ENCODE results near the gene KCNQ4.

Gene KCNQ4

GRCh38 chr1:40785446-40785845 is 1.9 kb downstream of the KCNQ4 start:
- no peak for DNase-seq (ENCODE audit: low read depth in 1 of 2, low spot score in 1 of 2)
- TF ChIP-seq GABPA (IDR thresholded peaks at IDR 0.05; ENCODE audit: low read depth) (no peak), CTCF (IDR thresholded peaks at IDR 0.05; ENCODE audit: insufficient read depth, low read length) (no peak), SPI1 (IDR thresholded peaks at IDR 0.05; ENCODE audit: borderline replicate concordance, low read depth) (no peak), POLR2AphosphoS5 (IDR thresholded peaks at IDR 0.05; ENCODE audit: low read depth) (no peak)
- TF ChIP-seq, protein P1, sequence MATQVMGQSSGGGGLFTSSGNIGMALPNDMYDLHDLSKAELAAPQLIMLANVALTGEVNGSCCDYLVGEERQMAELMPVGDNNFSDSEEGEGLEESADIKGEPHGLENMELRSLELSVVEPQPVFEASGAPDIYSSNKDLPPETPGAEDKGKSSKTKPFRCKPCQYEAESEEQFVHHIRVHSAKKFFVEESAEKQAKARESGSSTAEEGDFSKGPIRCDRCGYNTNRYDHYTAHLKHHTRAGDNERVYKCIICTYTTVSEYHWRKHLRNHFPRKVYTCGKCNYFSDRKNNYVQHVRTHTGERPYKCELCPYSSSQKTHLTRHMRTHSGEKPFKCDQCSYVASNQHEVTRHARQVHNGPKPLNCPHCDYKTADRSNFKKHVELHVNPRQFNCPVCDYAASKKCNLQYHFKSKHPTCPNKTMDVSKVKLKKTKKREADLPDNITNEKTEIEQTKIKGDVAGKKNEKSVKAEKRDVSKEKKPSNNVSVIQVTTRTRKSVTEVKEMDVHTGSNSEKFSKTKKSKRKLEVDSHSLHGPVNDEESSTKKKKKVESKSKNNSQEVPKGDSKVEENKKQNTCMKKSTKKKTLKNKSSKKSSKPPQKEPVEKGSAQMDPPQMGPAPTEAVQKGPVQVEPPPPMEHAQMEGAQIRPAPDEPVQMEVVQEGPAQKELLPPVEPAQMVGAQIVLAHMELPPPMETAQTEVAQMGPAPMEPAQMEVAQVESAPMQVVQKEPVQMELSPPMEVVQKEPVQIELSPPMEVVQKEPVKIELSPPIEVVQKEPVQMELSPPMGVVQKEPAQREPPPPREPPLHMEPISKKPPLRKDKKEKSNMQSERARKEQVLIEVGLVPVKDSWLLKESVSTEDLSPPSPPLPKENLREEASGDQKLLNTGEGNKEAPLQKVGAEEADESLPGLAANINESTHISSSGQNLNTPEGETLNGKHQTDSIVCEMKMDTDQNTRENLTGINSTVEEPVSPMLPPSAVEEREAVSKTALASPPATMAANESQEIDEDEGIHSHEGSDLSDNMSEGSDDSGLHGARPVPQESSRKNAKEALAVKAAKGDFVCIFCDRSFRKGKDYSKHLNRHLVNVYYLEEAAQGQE (IDR thresholded peaks at IDR 0.05; ENCODE audit: insufficient replicate concordance, low read depth) = no peak
- no peak overlapping the region for H3K27ac ChIP-seq (replicated peaks)
- peaks cover 6% of the 10 kb centered on the region for H3K27me3 ChIP-seq (ENCODE audit: insufficient read depth, poor library complexity, severe bottlenecking)
- H3K4me3 ChIP-seq (replicated peaks; ENCODE audit: insufficient read depth, low read length) = no peak overlapping the region

DNA sequence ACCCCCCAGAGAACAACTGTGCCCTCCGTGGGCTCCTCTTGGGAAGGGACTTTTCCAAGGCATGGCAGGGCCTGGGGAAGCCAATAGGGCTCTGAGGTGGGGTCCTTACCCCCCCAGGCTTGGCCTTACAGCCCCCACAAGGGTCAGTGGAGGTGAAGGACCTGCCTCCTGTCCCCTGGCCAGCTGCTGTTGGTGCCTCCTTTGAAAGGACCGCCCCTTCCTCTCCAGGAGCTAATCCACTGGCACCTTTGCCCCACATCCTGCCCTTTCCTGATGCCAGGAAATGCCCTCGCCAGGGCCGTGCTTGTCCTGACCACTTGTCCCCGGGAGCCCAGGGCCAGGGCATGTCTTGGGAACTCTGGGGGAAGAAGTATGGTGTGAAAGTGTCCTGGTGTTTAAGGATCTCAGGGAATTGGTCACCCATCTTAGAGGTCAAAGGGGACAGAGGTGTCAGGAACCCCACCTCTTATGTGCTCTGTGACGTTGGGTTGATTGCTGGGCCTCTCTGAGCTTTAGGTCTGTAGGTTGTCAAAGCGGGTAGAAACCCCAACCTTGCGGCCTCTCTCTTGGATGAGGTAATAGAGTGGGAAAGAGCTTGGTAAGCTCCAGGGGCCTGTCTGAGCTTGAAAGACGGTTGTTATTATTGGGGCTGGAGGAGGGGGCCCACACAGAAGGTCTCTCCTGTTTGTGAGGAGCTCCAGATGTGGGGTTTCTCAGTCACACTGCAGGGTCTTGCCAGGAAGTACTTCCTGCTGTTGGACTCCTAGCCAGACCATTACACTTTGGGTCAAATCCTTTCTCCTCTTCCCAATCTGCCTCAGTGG is 2.8 kb downstream of the KCNQ4 start:
- H3K27ac ChIP-seq (replicated peaks) = no peak overlapping the region
- peaks cover 6% of the 10 kb centered on the region for H3K27me3 ChIP-seq (ENCODE audit: insufficient read depth, poor library complexity, severe bottlenecking)
- DNase-seq (ENCODE audit: low read depth in 1 of 2, low spot score in 1 of 2) = no peak
- H3K4me3 ChIP-seq (replicated peaks; ENCODE audit: insufficient read depth, low read length) = no peak overlapping the region
- TF ChIP-seq, protein P1 (IDR thresholded peaks at IDR 0.05; ENCODE audit: insufficient replicate concordance, low read depth) = no peak
- TF ChIP-seq SPI1 (IDR thresholded peaks at IDR 0.05; ENCODE audit: borderline replicate concordance, low read depth) (no peak), POLR2AphosphoS5 (IDR thresholded peaks at IDR 0.05; ENCODE audit: low read depth) (no peak), GABPA (IDR thresholded peaks at IDR 0.05; ENCODE audit: low read depth) (no peak), CTCF (IDR thresholded peaks at IDR 0.05; ENCODE audit: insufficient read depth, low read length) (no peak)

- Histone ChIP-seq H3K27ac (replicated peaks) (no peak overlapping the region), H3K4me3 (replicated peaks; ENCODE audit: insufficient read depth, low read length) (no peak overlapping the region), H3K27me3 (ENCODE audit: insufficient read depth, poor library complexity, severe bottlenecking) (peaks cover 4% of the 10 kb centered on the region)
- no peak for DNase-seq (ENCODE audit: low read depth in 1 of 2, low spot score in 1 of 2)
- TF ChIP-seq POLR2AphosphoS5 (IDR thresholded peaks at IDR 0.05; ENCODE audit: low read depth) (no peak), GABPA (IDR thresholded peaks at IDR 0.05; ENCODE audit: low read depth) (no peak), CTCF (IDR thresholded peaks at IDR 0.05; ENCODE audit: insufficient read depth, low read length) (no peak), SPI1 (IDR thresholded peaks at IDR 0.05; ENCODE audit: borderline replicate concordance, low read depth) (no peak)
- TF ChIP-seq, protein P1 (IDR thresholded peaks at IDR 0.05; ENCODE audit: insufficient replicate concordance, low read depth) = no peak
Measured at GRCh38 chr1:40786995-40787705, 3.6 kb downstream of the KCNQ4 start.
